ENCODE results near the gene SDCCAG8.

DNA sequence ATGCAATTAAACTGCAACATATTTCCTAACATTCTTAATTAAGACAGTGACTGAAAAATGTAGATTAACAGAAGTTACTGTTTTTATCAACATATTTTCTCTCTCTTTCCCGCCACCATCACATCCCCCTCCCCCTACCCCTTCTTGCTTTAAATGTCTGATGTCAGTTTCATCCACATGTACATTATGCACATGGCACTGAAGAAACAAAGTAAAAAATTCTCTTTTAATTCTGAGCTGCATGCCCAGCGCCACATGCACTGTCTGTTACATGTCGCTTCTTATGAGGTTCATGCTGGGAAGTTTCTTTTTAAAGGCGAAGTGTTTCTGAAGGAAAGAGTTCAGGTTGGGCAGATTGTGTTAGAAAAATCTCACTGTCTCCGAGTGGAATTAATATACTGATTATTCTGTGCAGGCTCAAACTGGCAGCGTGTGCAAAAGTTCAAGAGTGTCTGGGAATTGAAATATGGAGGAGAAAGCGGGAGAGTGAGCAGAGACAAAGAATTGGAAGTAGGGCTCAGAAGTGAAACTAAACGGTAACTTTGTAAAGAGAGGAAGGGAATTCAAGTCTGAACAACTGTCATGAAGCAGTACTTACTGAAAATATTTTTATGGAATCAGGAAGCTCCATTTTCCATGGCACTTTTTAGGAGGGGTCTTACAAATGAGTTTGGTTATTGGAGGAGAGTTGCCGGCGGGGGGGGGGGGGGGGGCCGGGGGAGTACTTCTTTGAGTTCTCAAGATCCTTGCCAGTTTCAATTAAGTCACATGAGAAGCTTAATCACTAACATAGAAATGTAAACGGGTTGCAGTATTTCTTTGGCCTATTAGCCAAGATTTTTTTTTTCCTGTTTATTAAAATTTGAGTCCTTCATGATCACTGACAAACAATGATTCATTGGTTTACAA, 217.6 kb downstream of the SDCCAG8 start:
- no peak for TF ChIP-seq CTCF (IDR thresholded peaks at IDR 0.05)
- no peak for TF ChIP-seq POLR2AphosphoS5 (IDR thresholded peaks at IDR 0.05)
- TF ChIP-seq POLR2A (IDR thresholded peaks at IDR 0.05; ENCODE audit: low read depth) = no peak
- no peak for TF ChIP-seq EP300 (IDR thresholded peaks at IDR 0.05)

Data from esophagus muscularis mucosa (tissue), 4 donors.